ENCODE results near the gene ARID1B. TPM values are rescaled to one million over a fixed set of nuclear protein-coding genes. Genes with fewer than 3 reads are reported as not detected.

Gene ARID1B
- total and polyA plus RNA-seq, 11 donors: 15.3 to 76.1 (median 40.7) TPM

DNA sequence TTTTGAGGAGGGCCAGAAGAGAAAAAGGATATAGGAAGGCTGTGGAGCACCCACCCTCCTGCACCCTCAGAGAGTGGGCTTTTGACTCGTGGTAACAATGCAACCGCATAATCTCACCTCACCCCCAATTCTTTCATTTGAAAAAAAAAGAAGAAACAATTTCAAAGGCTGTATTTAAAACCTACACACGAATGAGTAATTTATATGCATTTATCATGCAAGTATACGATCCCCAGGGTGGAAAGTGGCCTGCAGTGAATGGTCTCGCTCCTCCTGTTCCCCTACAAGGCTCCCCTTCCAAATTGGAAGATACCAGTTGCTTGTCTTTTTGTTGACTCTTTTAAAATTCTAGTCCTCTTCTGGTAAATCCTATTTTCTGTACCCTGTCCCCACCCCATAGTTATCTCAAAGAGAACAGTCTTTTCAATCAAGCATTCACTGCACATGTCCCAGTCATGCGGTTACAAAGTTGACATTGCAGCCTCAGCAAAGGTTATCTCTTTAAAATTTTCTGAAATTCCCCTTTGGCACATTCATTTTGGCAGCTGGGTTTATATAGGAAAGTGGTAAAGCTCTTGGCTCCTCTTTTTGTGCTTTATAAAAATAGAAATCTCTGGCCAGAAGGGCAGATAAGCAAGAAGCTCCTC is 110.6 kb downstream of the ARID1B start:
- peak in 1 of 4 donors; percentile 35 for ATAC-seq
- intact Hi-C loops (cut with DNase I): loop anchor here in 3 of 10 donors (5.0 to 10.0 kb wide), 6 partner anchors 35 to 297 kb away; partner anchors contain the start of gene ARID1B (in 1 of the 3)

GRCh38 chr6:156889469-156889868 is 112.3 kb downstream of the ARID1B start:
- ATAC-seq: peak in 2 of 4 donors; percentile 28 to 31
- TF ChIP-seq, protein P1, sequence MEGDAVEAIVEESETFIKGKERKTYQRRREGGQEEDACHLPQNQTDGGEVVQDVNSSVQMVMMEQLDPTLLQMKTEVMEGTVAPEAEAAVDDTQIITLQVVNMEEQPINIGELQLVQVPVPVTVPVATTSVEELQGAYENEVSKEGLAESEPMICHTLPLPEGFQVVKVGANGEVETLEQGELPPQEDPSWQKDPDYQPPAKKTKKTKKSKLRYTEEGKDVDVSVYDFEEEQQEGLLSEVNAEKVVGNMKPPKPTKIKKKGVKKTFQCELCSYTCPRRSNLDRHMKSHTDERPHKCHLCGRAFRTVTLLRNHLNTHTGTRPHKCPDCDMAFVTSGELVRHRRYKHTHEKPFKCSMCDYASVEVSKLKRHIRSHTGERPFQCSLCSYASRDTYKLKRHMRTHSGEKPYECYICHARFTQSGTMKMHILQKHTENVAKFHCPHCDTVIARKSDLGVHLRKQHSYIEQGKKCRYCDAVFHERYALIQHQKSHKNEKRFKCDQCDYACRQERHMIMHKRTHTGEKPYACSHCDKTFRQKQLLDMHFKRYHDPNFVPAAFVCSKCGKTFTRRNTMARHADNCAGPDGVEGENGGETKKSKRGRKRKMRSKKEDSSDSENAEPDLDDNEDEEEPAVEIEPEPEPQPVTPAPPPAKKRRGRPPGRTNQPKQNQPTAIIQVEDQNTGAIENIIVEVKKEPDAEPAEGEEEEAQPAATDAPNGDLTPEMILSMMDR (IDR thresholded peaks at IDR 0.05): no peak
- no peak for TF ChIP-seq POLR2A (IDR thresholded peaks at IDR 0.05)
- peaks cover 8 to 69% (median 53%) of the 10 kb centered on the region in 12 donors for H3K4me1 ChIP-seq
- no peak overlapping the region for H3K4me3 ChIP-seq
- peak overlapping the region in 5 of 12 donors; percentile 1 to 19 (median 8) for H3K27ac ChIP-seq
- no peak for DNase-seq
- H3K27me3 ChIP-seq: no peaks in the 10 kb centered on the region
- WGBS, 4 donors: 56 to 65% (median 62%) methylated on average over 6 of the region's 6 CpGs
- no peaks in the 10 kb centered on the region for H3K9me3 ChIP-seq
- intact Hi-C loops (cut with DNase I): loop anchor here in 3 of 10 donors (5.0 to 10.0 kb wide), 6 partner anchors 37 to 295 kb away; partner anchors contain the start of gene ARID1B (in 1 of the 3)
- no peaks in the 10 kb centered on the region for H3K36me3 ChIP-seq

More for the DNA sequence above, 110.6 kb downstream of the ARID1B start:
- Histone ChIP-seq H3K4me3 (no peak overlapping the region), H3K27ac (peak overlapping the region in 9 of 12 donors; percentile 1 to 54 (median 15)), H3K9me3 (no peaks in the 10 kb centered on the region), H3K36me3 (no peaks in the 10 kb centered on the region), H3K27me3 (no peaks in the 10 kb centered on the region), H3K4me1 (peaks cover 8 to 82% (median 64%) of the 10 kb centered on the region in 12 donors)
- DNase-seq: no peak
- no peak for TF ChIP-seq POLR2A (IDR thresholded peaks at IDR 0.05)
- TF ChIP-seq, protein P1 (IDR thresholded peaks at IDR 0.05): no peak
- WGBS, 4 donors: 71 to 80% (median 76%) methylated on average over 6 of the region's 6 CpGs

DNA sequence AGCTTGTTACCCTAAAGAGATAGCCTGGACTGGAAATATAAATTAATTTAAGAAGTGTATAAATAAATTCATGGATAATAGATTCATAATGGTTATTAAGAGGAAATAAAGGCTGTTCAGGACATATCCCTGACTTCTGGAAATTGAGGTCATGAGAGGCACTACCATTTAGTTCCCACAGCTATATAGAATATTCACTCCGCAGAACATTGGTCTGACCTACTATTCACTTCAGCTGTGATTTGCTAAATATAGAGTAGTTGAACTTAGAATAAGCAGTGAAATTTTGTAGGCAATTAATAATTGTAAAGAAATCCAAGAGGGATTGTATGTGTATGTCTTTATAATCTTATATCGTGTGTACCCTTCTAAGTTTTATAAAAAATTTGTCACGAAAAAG is 112.8 kb downstream of the ARID1B start:
- Histone ChIP-seq H3K4me1 (peaks cover 8 to 73% (median 52%) of the 10 kb centered on the region in 12 donors), H3K36me3 (no peaks in the 10 kb centered on the region), H3K27ac (peak overlapping the region in 4 of 12 donors; percentile 1 to 19 (median 10)), H3K4me3 (no peak overlapping the region), H3K27me3 (no peaks in the 10 kb centered on the region), H3K9me3 (no peaks in the 10 kb centered on the region)
- intact Hi-C loops (cut with DNase I): loop anchor here in 3 of 10 donors (5.0 to 10.0 kb wide), 6 partner anchors 38 to 295 kb away; partner anchors contain the start of gene ARID1B (in 1 of the 3)
- WGBS, 4 donors: 77 to 84% (median 82%) methylated on average over 3 of the region's 3 CpGs
- no peak for TF ChIP-seq POLR2A (IDR thresholded peaks at IDR 0.05)
- TF ChIP-seq, protein P1 (IDR thresholded peaks at IDR 0.05): no peak
- ATAC-seq (no peak), DNase-seq (no peak)

DNA sequence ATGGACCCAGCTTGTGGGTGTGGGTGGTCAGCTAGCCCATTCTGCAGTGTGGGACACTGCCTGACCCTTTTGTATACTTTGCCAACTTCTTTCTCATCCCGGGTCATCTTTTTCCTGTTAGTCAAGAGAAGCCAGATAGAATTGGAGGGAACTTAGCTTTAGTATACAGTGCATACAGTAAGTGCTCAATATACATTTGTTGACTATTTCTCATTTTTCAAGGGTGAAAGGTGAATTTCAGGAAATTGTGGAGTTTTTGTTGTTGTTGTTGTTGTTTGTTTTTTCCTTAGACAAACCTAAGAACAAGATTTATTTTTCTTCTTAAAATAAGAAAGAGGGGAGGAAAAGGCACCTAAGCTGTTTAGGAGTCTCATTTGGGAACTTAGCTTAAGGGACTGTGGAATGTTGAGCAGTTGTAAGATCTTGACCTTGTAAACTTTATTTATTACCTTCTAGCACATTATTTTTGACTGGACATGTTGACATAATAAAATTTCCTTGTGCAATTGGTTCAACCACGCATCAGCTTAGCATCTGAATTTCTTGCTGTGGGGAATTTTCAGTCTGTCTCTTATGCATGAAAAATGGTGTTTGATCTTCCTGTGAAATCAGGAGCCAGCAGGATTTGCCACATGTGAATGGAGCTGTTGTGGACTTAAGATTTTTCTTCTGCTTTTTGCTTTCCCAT is 113.6 kb downstream of the ARID1B start:
- DNase-seq: no peak
- intact Hi-C loops (cut with DNase I): no loop called here
- 44 to 64% (median 47%) methylated on average over 2 of the region's 2 CpGs for WGBS, 4 donors
- Histone ChIP-seq H3K4me3 (no peak overlapping the region), H3K9me3 (no peaks in the 10 kb centered on the region), H3K27ac (no peak overlapping the region), H3K4me1 (peaks cover 8 to 70% (median 53%) of the 10 kb centered on the region in 12 donors), H3K27me3 (no peaks in the 10 kb centered on the region), H3K36me3 (no peaks in the 10 kb centered on the region)
- TF ChIP-seq POLR2A (IDR thresholded peaks at IDR 0.05): no peak
- TF ChIP-seq, protein P1 (IDR thresholded peaks at IDR 0.05): no peak
- no peak for ATAC-seq
